ENCODE measurements around the gene MED15.

DNA sequence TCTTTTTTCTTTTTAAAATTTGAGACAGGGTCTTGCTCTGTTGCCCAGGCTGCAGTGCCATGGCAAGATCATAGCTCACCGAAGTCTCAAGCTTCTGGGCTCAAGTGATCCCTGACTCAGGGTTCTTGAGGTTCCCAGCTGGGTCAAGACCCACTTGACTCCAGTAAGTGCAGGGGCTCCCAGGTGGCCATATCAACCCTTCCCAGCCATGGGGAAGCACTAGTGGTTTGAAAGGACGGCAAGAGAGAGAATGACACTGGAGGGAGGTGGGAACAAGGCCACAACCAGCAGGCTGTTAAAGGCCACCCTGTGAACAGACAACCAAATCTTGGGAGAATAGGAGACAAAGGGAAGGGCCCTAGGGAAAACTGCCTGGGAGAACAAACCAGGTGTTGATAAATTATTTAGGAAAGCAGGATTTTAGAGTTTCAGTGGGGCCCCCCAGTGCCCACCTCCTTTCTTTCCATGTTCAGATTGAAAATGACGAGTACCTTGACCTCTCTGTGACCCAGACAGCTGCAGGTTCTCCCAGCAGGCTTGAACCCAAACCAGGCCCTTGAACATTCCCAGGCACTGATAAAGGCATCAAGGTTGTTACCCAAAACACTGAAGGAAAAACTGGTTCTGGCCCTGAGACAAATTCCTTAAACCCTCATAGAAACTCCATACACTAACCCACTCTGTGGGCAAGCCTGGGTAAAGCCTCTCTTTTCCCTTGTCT, 40.6 kb upstream of the MED15 start:
- TF ChIP-seq EZH2 (IDR thresholded peaks at IDR 0.05; ENCODE audit: low read depth, low read length, severe bottlenecking) = no peak
- TF ChIP-seq CEBPB (IDR thresholded peaks at IDR 0.05; ENCODE audit: low read depth, low read length) = no peak

Data from H1 (cell line).